ENCODE data around the gene IFITM10.
"Not testable (repeated sequence)": the region's sequence is repeated elsewhere in the genome, so short reads cannot be mapped to it uniquely, and the experiment has no call there.

The IFITM10 gene

GRCh38 chr11:1689250-1690166 is 60.9 kb downstream of the IFITM10 start:
- DNase-seq: not testable (repeated sequence)

- DNase-seq: not testable (repeated sequence)
Measured at GRCh38 chr11:1688336-1688947, 62.0 kb downstream of the IFITM10 start.

- not testable (repeated sequence) for DNase-seq
Measured at GRCh38 chr11:1686220-1686619, 64.2 kb downstream of the IFITM10 start.

- DNase-seq: not testable (repeated sequence)
Measured at GRCh38 chr11:1684886-1685874, 65.2 kb downstream of the IFITM10 start.

- DNase-seq: not testable (repeated sequence)
Measured at GRCh38 chr11:1683904-1684572, 66.4 kb downstream of the IFITM10 start.

GRCh38 chr11:1683216-1683615 is 67.2 kb downstream of the IFITM10 start:
- not testable (repeated sequence) for DNase-seq
